Endothelial cell (in vitro differentiated cells): ENCODE data around the gene FHOD3. TPM values are rescaled to one million over a fixed set of nuclear protein-coding genes. Genes with fewer than 3 reads are reported as not detected.

Experiments
- DNase-seq: peaks from one replicate; pipeline ENCODE4 v3.0.0; 2021; ENCODE audit warnings: low spot score
- H3K27ac Mint-ChIP-seq: one replicate; pipeline ENCODE4 v1.8.0; 2021; ENCODE audit warnings: mixed read lengths, inconsistent platforms; ENCODE audit not compliant: unreplicated experiment
- H3K27me3 Mint-ChIP-seq: one replicate; pipeline ENCODE4 v1.8.0; 2021; ENCODE audit warnings: mild to moderate bottlenecking, moderate library complexity, mixed read lengths, inconsistent platforms; ENCODE audit not compliant: unreplicated experiment
- H3K36me3 Mint-ChIP-seq: one replicate; pipeline ENCODE4 v1.8.0; 2021; ENCODE audit warnings: mild to moderate bottlenecking, low read depth, mixed read lengths, inconsistent platforms; ENCODE audit not compliant: unreplicated experiment
- H3K4me1 Mint-ChIP-seq: one replicate; pipeline ENCODE4 v1.8.0; 2021; ENCODE audit warnings: mild to moderate bottlenecking, mixed read lengths, inconsistent platforms; ENCODE audit not compliant: unreplicated experiment
- H3K4me3 Mint-ChIP-seq: one replicate; pipeline ENCODE4 v1.8.0; 2021; ENCODE audit warnings: mild to moderate bottlenecking, mixed read lengths, inconsistent platforms; ENCODE audit not compliant: unreplicated experiment
- H3K9me3 Mint-ChIP-seq: one replicate; pipeline ENCODE4 v1.8.0; 2021; ENCODE audit warnings: mixed read lengths, inconsistent platforms; ENCODE audit not compliant: unreplicated experiment
- total RNA-seq: library from RNA; stranded (reverse); fragmentation: NEBNext Ultra II Directional; extraction: Animal tissue kit (Norgen Biotek cat#: 25700); gene quantifications from one replicate; pipeline ENCODE4 v1.2.1, GENCODE V29; 2021; ENCODE audit not compliant: unreplicated experiment
- TF ChIP-seq, protein P1 (sequence below): fragments of 200-600 bp; sonication (generic); IDR thresholded peaks from one replicate; pipeline ENCODE4 v1.5.0; 2021; ENCODE audit warnings: antibody characterized with exemption; ENCODE audit not compliant: unreplicated experiment

FHOD3 gene
- total RNA-seq, 1 donor from 2014 or later: 0.67 TPM

DNA sequence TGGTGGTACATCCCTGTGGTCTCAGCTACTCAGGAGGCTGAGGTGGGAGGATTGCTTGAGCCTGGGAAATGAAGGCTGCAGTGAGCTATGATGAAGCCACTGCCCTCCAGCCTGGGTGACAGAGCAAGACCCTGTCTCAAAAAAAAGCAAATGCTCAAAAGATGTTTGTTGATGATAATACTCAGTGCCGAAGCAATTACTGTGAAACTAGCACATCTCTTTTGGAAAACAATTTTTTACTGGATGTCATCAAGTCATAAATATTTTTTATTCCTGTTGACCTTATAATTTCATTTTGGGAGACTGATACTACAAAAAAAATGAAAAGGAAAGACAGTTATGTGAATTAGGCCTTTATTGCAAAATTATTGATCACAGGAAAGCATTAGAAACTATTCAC lies 34.5 kb upstream of the FHOD3 start:
- no peak overlapping the region for H3K4me3 Mint-ChIP-seq
- peaks cover 5% of the 10 kb centered on the region for H3K4me1 Mint-ChIP-seq
- no peaks in the 10 kb centered on the region for H3K9me3 Mint-ChIP-seq
- TF ChIP-seq, protein P1, sequence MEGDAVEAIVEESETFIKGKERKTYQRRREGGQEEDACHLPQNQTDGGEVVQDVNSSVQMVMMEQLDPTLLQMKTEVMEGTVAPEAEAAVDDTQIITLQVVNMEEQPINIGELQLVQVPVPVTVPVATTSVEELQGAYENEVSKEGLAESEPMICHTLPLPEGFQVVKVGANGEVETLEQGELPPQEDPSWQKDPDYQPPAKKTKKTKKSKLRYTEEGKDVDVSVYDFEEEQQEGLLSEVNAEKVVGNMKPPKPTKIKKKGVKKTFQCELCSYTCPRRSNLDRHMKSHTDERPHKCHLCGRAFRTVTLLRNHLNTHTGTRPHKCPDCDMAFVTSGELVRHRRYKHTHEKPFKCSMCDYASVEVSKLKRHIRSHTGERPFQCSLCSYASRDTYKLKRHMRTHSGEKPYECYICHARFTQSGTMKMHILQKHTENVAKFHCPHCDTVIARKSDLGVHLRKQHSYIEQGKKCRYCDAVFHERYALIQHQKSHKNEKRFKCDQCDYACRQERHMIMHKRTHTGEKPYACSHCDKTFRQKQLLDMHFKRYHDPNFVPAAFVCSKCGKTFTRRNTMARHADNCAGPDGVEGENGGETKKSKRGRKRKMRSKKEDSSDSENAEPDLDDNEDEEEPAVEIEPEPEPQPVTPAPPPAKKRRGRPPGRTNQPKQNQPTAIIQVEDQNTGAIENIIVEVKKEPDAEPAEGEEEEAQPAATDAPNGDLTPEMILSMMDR: no peak
- H3K27ac Mint-ChIP-seq: no peak overlapping the region
- DNase-seq: no peak
- peaks cover 6% of the 10 kb centered on the region for H3K27me3 Mint-ChIP-seq
- H3K36me3 Mint-ChIP-seq: no peaks in the 10 kb centered on the region

DNA sequence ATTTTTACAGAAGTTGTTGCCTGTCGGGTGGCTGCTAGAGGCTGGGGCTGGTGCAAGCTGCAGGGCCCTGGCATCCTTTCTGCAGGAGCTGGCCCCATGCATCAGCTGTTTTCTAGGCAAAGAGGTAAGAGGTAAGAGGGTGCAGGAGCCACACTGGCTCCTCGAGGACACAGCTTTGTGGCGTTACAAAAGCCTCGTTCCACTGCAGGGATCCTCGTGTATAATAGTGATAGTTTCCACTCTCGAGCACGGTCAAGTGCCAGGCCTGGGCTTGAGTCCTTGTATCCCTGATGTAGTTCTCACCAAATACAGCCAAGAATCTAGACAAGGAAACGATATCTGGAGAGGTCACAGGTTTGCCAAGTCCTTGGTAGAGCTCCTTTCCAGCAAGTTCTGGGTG lies 33.2 kb upstream of the FHOD3 start:
- TF ChIP-seq, protein P1: no peak
- Mint-ChIP-seq H3K27me3 (peaks cover 6% of the 10 kb centered on the region), H3K27ac (no peak overlapping the region), H3K4me3 (no peak overlapping the region), H3K36me3 (no peaks in the 10 kb centered on the region), H3K4me1 (peaks cover 5% of the 10 kb centered on the region), H3K9me3 (no peaks in the 10 kb centered on the region)
- DNase-seq: no peak

GRCh38 chr18:36265015-36265414 lies 32.5 kb upstream of the FHOD3 start:
- Mint-ChIP-seq H3K27ac (no peak overlapping the region), H3K9me3 (no peaks in the 10 kb centered on the region)

GRCh38 chr18:36269157-36269556 lies 28.4 kb upstream of the FHOD3 start:
- TF ChIP-seq, protein P1: no peak
- no peaks in the 10 kb centered on the region for H3K9me3 Mint-ChIP-seq
- H3K27me3 Mint-ChIP-seq: no peaks in the 10 kb centered on the region
- H3K27ac Mint-ChIP-seq: no peak overlapping the region
- no peak overlapping the region for H3K4me3 Mint-ChIP-seq
- no peak for DNase-seq
- H3K4me1 Mint-ChIP-seq: peaks cover 5% of the 10 kb centered on the region
- H3K36me3 Mint-ChIP-seq: no peaks in the 10 kb centered on the region

More at GRCh38 chr18:36265015-36265414, 32.5 kb upstream of the FHOD3 start:
- H3K36me3 Mint-ChIP-seq: no peaks in the 10 kb centered on the region
- H3K4me3 Mint-ChIP-seq: no peak overlapping the region
- peaks cover 5% of the 10 kb centered on the region for H3K4me1 Mint-ChIP-seq
- TF ChIP-seq, protein P1: no peak
- no peak for DNase-seq
- H3K27me3 Mint-ChIP-seq: peaks cover 3% of the 10 kb centered on the region

DNA sequence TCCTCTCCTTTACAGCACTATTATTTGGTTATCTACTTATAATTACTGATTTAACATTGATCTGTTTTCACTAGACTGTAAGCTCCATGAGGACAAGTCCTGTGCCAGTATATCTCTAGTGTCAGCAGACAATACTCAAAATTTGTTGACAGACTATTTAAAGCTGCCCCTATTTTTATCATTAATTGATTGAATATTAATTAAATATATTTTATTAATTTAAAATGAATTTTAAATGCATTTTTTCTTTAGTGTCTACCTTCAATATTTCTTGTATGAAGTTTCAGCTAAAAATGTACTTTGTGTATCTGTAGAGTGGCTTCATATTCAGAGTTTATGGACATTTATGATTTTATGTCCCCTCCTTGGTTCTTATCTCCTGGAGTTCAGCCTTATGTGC lies 26.4 kb upstream of the FHOD3 start:
- TF ChIP-seq, protein P1: no peak
- no peak overlapping the region for H3K27ac Mint-ChIP-seq
- H3K4me3 Mint-ChIP-seq: no peak overlapping the region
- H3K4me1 Mint-ChIP-seq: peaks cover 5% of the 10 kb centered on the region
- H3K27me3 Mint-ChIP-seq: no peaks in the 10 kb centered on the region
- no peaks in the 10 kb centered on the region for H3K36me3 Mint-ChIP-seq
- DNase-seq: no peak
- H3K9me3 Mint-ChIP-seq: no peaks in the 10 kb centered on the region
